Measurements from ENCODE around the gene TBPL1.
"Not testable (repeated sequence)": the region's sequence is repeated elsewhere in the genome, so short reads cannot be mapped to it uniquely, and the experiment has no call there.

The TBPL1 gene

GRCh38 chr6:133953634-133954415, 801 bp downstream of the TBPL1 start:
- no peak for DNase-seq (ENCODE audit: low read depth in 3 of 3, low spot score in 1 of 3)

DNA sequence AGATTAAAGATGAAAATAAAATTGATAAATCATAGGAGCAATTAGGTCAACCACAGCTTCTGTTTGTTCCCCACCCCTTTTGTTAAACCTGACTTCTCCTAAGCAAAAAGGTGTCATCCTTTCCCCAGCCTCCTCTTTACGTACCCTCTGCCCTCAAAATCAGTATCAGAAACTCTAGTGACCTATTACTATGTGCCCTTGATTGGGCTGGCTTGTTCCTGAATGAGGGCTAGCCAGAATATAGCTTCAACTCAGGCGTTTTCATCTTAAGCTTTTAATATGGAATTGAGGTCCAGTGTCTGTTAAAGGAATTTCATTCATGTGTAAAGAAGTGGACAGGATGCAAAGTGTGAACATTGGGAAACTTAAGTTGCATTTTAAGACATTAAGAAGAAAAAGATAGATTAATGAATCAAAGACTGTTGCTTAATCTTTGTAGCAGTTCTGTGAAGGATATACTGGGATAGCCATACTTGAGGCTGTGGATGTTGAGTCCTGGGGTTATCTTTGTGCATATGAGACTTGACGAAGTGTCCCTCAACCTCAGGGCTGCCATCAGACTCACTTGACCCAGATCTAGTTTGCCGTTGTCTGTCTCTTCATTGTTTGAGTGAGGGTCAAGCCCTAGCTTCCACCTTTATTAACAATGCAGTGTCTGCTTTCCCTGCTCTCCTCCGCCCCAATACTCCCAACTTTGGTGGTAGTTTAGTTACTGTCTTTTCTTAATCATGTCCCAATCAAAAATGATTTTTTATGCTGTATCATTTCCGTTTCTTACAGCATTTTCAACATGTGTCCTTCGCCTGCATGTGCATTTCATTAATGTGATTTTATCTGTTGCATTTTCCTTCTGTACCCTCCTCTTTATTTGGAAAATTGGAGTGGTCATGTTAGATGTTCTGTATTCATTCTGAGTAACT, 1.9 kb downstream of the TBPL1 start:
- DNase-seq (ENCODE audit: low read depth in 3 of 3, low spot score in 1 of 3): no peak

GRCh38 chr6:133955582-133956415, 2.8 kb downstream of the TBPL1 start:
- no peak for DNase-seq (ENCODE audit: low read depth in 3 of 3, low spot score in 1 of 3)

GRCh38 chr6:133956416-133957049, 3.5 kb downstream of the TBPL1 start:
- no peak for DNase-seq (ENCODE audit: low read depth in 3 of 3, low spot score in 1 of 3)

GRCh38 chr6:133957227-133957626, 4.2 kb downstream of the TBPL1 start:
- no peak for DNase-seq (ENCODE audit: low read depth in 3 of 3, low spot score in 1 of 3)

- no peak for DNase-seq (ENCODE audit: low read depth in 3 of 3, low spot score in 1 of 3)
Observed at GRCh38 chr6:133957780-133958242, 4.8 kb downstream of the TBPL1 start.

DNA sequence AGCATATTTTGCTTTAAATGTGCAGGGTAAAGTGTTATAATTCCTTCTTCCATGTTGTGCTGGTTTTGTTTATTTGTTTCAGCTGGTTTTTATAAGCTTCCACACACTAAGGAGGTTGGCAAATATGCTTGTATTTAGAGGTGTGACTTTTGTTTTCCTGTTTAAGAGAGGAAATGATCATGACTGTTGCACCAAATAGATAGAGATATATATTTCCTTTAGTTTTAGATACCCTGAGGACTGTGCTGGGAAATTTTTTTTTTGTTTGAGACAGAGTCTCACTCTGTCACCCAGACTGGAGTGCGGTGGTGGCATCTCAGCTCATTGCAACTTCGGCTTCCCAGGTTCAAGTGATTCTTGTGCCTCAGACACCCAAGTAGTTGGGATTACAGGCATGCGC, 5.8 kb downstream of the TBPL1 start:
- no peak for DNase-seq (ENCODE audit: low read depth in 3 of 3, low spot score in 1 of 3)

DNA sequence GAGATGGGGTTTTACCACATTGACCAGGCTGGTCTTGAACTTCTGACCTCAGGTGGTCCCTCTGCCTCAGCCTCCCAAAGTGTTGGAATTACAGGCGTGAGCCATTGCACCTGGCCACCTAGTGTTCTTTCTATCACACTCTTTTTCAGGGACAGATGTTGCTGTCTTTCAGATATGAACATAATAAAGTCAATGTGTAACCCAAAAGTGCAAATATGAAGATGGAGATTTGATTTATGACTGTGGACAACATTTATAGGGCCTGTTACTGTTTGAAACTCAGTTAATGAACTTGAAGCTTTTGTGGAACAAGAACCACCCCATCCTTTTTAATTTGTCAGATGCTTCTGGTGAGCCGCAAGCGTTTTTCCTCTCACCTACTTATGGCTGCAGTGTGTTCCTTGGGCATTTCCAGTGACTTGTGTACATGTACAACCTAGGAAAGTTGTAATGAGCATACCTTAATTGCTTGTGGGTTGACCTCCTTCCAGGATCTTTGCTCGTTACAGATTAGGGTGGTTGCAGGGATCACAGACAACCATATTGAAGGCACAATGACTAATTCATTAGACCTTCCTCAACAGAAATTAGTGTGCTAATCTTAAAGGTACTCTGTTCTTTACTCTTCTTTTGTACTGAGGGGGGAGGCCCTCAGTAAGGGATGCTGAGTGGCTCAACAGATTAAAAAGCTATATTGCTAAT, 6.8 kb downstream of the TBPL1 start:
- DNase-seq (ENCODE audit: low read depth in 3 of 3, low spot score in 1 of 3): no peak

GRCh38 chr6:133961831-133962230, 8.8 kb downstream of the TBPL1 start:
- DNase-seq (ENCODE audit: low read depth in 3 of 3, low spot score in 1 of 3): no peak

- no peak for DNase-seq (ENCODE audit: low read depth in 3 of 3, low spot score in 1 of 3)
Observed at GRCh38 chr6:133964052-133964451, 11.0 kb downstream of the TBPL1 start.

- DNase-seq (ENCODE audit: low read depth in 3 of 3, low spot score in 1 of 3): no peak
Observed at GRCh38 chr6:133964702-133965101, 11.7 kb downstream of the TBPL1 start.

DNA sequence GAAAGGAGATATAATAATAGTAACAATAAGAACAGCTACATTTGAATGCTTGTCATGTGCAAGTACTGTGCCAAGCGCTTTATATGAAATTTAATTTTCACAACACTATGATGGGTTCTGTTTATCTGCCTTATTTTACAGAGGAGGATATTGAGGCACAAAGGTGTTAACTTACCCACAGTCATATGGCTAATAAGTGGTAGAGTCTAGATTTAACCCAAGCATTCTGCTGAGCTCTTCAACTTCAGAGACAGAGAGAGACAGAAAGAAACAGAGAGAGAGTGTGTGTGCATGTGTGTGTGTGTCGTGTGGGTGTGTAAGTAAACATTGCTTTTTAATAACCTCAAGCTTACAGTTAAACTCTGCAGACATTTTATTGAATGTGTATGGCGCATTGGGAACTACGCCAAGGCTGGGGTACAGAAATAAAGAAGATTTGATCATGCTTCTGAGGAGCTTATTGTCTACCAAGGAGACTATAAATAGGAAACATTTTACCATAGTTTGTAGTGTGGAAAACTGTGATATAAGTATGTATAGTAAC, 12.9 kb downstream of the TBPL1 start:
- no peak for DNase-seq (ENCODE audit: low read depth in 3 of 3, low spot score in 1 of 3)

DNA sequence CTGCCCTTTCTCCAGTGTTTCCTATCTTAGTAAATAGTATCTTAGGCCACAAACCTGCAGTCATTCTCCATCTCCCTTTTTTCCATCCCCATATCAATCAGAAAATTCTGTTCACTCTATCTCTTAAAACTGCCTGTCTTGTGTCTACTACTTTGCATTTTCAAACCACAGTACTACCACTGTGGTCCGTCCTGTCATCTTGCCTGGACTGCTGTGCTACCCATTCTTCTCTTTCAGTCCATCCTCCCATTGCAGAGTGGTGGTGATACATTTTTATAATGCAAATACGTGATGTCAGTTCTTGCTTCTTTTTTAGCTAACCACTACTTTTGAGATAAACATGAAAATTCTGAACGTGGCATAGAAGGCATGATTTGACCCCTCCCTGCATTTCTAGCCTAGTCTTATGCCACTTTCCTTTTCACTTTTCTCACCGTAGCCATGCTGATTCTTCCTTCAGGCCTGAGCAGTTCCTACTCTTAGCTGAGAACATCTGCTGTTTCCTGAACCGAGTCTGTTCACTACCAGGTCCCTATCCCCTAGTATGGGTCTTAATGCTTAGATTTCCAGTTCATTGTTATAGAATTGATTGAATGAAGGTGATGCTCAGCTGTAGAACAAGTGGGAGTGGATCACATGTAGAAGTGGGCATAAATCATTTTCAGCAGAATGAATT, 13.8 kb downstream of the TBPL1 start:
- no peak for DNase-seq (ENCODE audit: low read depth in 3 of 3, low spot score in 1 of 3)

DNA sequence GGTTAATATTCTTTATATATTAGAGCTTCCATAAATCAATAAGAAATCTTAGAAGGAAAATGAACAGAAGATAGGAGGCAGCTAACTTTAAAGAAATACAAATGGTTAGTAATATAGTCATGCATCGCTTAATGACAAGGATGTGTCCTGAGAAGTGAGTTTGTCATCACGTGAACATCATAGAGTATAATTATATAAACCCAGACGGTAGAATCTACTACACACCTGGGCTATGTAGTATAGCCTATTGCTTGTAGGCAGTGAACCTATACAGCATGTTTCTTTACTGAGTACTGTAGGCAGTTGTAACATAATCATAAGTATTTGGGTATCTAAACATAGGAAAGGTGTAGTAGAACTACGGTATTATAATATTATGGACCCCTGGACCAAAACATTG, 14.3 kb downstream of the TBPL1 start:
- no peak for DNase-seq (ENCODE audit: low read depth in 3 of 3, low spot score in 1 of 3)

GRCh38 chr6:133967835-133968234, 14.8 kb downstream of the TBPL1 start:
- not testable (repeated sequence) for DNase-seq (ENCODE audit: low read depth in 3 of 3, low spot score in 1 of 3)

DNA sequence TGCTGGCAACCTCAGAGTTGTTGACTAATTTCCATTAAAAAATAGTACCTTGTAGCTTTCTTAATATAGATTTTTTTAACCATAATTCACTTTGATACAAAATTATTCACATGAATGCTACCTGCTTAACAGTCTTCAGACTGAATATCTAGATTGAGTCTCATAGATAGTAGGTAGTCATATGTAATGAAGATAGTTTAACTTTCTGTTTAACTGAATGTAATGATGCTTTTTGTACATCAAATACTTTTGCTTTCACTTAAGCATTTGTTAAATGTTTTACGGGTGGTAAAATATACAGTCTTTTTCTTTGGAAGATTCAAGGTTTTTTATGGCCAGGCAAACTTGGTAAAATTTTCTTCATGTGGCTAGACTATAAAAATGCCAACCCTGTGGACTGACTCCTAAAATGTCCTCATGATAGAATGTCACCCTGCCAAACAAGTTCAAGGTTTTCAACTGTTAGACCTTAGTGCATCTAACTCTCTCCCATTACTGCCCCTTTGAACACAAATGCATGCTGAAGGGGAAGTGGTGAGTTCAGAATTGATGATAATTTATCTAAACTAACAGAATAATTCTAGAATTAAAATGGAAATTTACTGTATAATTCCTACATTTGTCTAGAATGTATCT, 16.4 kb downstream of the TBPL1 start:
- no peak for DNase-seq (ENCODE audit: low read depth in 3 of 3, low spot score in 1 of 3)

GRCh38 chr6:133969921-133970295, 16.9 kb downstream of the TBPL1 start:
- no peak for DNase-seq (ENCODE audit: low read depth in 3 of 3, low spot score in 1 of 3)

DNA sequence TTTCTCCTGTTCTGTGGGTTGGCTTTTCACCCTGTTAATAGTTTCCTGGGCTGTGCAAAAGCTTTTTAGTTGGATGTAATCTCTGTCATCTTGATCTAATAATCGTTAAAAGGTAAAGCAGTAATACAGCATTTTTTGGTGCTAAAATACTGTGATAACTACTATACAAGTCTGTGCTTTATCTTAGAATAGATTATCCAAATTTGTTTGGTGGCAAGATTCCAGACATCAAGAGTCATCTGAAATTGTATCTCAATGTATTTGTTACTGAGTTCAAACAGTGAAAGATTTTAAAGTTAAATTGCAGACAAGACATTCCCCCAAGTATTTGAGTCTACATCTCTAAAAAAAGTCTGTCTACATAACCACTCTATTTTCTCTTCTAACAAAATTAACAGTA, 18.8 kb downstream of the TBPL1 start:
- no peak for DNase-seq (ENCODE audit: low read depth in 3 of 3, low spot score in 1 of 3)

GRCh38 chr6:133972388-133972787, 19.4 kb downstream of the TBPL1 start:
- no peak for DNase-seq (ENCODE audit: low read depth in 3 of 3, low spot score in 1 of 3)
